Activated CD4-positive, alpha-beta T cell treated with anti-CD3 and anti-CD28 coated beads, Interleukin-2, amount 50 U/mL, for 4 hours (primary cell): ENCODE results near the gene MGLL.
"Not testable (repeated sequence)": the region's sequence is repeated elsewhere in the genome, so short reads cannot be mapped to it uniquely, and the experiment has no call there.

Experiments
- DNase-seq, 2 experiments: peaks; one replicate each; pipeline ENCODE4 v3.0.0-alpha.2; 2020

The MGLL gene

DNA sequence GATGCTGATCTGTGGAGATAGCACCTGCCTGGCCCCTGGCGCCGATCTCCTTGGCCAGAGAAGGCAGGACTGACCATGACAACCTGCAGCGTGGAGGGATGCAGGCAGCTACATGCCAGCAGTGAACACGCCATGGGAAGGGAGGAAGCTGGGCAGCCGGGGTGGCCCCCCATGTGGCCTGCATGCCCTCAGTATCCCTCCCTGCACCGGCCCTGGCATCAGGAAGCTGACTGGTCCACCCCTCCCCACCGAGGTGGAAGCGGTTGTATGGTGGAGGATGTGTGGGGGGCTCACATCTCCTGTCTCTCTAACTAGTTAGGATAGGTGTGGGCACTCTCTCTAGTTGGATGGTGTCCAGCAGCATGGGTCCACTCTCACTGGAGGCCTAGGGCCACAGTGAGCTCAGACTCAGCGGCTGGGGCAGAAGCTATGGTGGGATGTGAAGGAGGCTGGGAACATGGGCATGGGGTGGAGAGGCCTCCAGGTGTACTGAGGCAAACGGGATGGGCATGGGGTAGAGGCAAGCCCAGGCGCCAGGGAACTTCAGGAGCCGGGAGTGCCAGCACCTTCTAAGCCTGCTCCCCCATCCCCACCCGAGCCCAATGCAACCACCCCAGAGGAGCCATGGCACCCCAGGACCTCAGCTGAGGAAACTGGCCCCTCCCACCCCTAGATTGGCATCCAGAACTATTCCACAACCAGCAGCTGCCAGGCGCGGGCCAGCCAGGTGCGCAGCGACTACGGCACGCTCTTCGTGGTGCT, 151.4 kb downstream of the MGLL start:
- DNase-seq = no peak

GRCh38 chr3:127670229-127670559, 152.1 kb downstream of the MGLL start:
- DNase-seq = no peak

- DNase-seq = no peak
Measured at GRCh38 chr3:127669541-127670228, 152.6 kb downstream of the MGLL start.

DNA sequence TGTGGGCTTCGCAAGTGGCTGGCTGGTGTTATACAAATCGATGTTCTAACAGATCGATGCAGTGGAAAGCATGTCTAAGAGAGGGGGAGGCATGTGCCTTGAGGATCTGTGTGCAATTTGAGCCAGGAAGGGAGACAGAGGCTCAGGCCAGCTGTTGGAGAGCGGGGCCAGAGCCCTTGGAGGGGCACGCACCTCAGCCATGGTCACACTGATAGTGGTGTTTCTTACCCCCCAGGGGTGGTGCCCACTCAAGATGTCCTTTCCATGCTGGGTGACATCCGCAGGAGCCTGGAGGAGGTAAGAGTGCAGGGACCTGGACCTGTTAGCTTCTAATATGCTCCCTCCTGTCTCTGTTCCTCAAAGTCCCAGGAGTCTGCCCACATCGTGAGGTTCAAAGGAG, 153.4 kb downstream of the MGLL start:
- DNase-seq = no peak

DNA sequence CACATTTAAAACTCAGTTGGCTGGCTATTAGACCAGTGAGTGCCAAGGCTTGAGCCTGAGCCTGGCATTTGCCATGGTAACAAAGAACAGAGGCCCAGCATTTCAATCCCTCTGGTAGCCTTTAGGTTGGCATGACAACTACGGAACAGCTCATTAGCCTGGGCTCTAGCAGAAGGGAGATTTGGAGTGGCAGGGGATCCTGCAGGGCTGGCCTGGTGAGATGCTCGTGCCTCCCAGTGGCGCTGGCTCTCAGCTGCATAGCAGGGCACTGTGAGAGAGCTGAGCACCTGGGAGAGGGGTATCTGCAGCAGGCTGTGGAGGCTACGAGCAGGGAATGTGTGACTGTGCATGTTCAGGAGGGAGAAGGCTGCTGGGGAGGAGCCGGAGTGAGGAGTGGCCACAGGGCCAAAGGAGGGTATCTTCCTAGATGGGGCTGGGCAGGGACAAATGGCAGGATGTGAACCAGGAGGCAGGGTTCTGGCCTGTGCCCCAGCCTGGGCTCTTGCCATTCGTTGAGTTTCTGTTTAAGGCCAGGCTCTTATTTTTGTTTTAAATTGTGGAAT, 155.1 kb downstream of the MGLL start:
- DNase-seq = no peak

GRCh38 chr3:127666676-127667075, 155.6 kb downstream of the MGLL start:
- DNase-seq = no peak

- no peak for DNase-seq
Measured at GRCh38 chr3:127665586-127665985, 156.7 kb downstream of the MGLL start.

- no peak for DNase-seq
Measured at GRCh38 chr3:127665165-127665564, 157.2 kb downstream of the MGLL start.

GRCh38 chr3:127663151-127663550, 159.2 kb downstream of the MGLL start:
- no peak for DNase-seq

- DNase-seq = no peak
Measured at GRCh38 chr3:127662001-127662469, 160.3 kb downstream of the MGLL start.

GRCh38 chr3:127661600-127661999, 160.7 kb downstream of the MGLL start:
- DNase-seq = no peak

- no peak for DNase-seq
Measured at GRCh38 chr3:127660621-127661251, 161.6 kb downstream of the MGLL start.

GRCh38 chr3:127658234-127658633, 164.1 kb downstream of the MGLL start:
- DNase-seq = no peak

DNA sequence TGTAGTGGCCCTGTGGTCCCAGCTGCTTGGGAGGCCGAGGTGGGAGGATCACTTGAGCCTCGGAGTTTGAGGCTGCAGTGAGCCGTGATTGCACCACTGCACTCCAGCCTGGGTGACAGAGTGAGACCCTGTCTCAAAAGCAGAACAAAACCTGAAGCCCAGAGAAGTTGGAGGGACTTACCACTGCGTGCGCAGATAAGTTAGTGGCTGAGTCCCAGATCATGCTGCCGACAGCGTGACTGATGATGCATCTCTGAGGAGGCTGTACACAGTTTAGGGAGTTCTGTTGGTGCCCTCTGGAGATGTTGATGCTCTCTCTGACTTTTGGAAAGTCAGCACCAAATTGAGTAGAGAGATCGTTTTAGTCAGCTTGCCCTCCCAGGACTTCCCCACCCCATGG, 165.4 kb downstream of the MGLL start:
- DNase-seq = no peak

DNA sequence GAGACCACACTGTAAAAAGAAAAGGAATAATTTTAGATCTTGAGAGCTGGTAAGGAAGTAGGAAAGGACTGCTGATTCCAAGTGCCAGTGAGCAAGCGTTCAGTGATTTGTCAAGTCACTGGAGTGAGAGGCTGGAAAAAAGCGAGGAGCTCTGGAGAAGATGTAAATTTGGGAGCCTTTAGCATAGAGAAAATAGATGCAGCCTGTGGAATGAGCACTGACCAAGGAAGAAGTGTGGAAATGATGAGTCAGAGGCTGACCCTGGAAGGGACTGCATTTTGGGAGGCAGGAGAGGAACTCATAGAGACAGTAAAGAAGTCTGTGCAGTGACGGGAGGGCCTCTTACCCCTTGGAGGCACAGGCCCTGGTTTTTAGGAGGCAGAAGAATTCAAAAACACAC, 166.7 kb downstream of the MGLL start:
- no peak for DNase-seq

DNA sequence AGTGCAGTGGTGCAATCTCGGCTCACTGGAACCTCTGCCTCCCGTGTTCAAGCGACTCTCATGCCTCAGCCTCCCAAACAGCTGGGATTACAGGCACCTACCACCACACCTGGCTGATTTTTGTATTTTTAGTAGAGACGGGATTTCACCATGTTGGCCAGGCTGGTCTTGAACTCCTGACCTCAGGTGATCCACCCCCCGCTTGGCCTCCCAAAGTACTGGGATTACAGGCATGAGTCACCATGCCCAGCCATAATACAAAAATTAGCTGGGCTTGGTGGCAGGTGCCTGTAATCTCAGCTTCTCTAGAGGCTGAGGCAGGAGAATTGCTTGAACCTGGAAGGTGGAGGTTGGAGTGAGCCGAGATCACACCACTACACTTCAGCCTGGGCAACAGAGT, 167.3 kb downstream of the MGLL start:
- not testable (repeated sequence) for DNase-seq

GRCh38 chr3:127654374-127654773, 167.9 kb downstream of the MGLL start:
- no peak for DNase-seq

DNA sequence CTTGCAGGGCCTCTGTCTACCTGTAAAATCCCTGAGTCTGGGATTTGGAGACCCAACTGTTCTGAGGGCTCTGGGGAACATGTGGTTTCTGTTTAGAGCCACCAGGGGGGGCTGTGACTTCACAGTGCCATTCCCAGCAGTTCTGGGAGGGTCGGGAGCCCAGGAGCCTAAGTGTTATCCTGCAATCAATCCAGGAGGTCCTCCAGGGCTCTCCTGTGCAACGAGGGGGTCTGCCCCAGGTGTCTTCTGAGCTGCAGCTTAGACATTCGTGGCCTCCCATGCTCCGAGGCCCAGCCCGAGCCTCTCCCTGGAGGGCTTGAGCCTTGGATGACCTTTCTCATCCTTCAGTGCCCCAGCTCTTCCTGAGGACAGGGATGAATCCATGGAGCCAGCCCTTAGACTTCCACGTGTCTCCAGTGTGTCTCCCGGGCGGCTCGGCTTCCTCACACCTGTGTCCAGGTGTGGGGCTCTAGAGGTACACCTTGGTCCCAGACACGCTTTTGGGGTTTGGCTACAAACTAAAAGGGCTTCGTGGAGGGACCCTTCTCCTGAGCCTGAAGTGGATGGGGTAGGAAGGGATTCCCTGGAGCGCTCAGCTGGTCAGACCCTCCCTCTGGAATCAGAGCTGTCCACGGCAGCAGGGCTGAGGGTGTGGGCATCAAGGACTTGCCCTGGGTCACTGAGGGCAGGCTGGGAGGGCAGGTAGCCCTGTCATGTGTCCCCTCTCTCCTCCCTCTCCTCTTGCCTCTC, 169.9 kb downstream of the MGLL start:
- DNase-seq = no peak

DNA sequence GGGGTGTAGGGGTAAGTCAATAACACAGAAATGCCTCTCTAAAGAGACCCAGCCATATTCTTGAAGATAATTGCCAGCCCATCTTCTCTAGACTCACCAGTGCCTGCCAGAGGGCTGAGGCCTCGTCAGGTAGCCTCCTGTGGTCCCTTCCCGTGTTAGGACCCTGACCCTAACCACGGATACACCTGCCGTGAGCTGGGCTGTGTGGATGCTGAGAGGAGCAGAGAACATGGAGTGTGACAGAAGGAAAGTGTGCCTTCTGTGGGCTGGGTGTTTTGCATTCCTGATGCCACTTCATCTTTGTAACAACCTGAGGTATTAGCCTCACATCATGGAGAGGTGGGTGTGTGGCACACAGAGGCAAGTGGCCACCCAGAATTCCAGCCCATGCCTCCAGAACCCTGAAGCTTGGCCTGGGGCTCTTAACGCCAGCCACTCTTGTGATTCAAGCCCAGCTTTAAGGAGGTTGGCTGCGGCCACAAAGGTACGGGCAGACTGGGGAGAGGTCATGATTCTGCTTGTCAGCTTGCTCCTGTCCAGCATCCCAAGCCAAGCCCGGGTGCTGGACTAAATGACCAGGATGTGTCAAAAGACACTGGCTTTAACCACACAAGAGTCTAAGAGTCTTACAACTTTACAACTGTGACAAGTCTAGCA, 170.7 kb downstream of the MGLL start:
- DNase-seq = no peak

GRCh38 chr3:127650236-127650635, 172.1 kb downstream of the MGLL start:
- DNase-seq = no peak

GRCh38 chr3:127647845-127648204, 174.5 kb downstream of the MGLL start:
- no peak for DNase-seq

DNA sequence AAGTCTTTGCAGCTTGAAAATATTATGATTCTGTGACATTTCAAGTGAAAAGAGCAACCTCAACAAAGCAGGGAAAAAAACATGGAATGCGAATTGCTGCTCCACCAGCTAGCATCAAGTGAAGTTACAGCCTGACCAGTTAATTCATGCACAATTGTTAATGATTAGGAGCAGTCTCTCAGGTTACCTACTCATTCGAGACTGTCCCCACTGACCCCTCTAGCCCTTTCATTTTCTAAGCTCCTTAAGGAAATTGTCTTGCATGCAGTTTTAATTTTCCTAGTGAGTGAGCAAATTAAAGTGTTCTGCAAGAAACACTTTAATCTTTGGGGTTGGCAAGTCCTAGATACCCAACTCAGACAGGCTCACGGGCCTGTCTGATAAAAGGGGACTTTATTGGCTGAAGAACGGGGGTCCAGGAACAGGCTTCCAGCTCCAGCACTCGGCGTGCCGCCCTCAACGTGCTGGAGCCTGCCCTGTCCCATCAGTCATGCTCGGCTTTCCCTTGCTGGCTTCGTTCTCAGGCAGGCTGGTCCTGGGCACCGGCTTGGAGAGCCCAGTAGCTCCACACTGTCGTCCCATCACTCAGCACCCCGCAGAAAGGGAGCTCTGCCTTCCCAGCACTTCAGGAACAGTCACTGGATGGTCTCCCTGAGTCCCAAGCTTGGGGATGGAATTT, 175.0 kb downstream of the MGLL start:
- DNase-seq = no peak
